DMS79 treated with DMSO at 0.1 percent for 48 hours (cell line): Measurements from ENCODE around the gene TRAF1.
A peak's percentile ranks its signal among the peaks of the same experiment; 100 is the strongest.

Experiments
- DNase-seq: peaks from one replicate; lab custom pipeline; 2025; lab: John Stamatoyannopoulos, UW

The TRAF1 gene

DNA sequence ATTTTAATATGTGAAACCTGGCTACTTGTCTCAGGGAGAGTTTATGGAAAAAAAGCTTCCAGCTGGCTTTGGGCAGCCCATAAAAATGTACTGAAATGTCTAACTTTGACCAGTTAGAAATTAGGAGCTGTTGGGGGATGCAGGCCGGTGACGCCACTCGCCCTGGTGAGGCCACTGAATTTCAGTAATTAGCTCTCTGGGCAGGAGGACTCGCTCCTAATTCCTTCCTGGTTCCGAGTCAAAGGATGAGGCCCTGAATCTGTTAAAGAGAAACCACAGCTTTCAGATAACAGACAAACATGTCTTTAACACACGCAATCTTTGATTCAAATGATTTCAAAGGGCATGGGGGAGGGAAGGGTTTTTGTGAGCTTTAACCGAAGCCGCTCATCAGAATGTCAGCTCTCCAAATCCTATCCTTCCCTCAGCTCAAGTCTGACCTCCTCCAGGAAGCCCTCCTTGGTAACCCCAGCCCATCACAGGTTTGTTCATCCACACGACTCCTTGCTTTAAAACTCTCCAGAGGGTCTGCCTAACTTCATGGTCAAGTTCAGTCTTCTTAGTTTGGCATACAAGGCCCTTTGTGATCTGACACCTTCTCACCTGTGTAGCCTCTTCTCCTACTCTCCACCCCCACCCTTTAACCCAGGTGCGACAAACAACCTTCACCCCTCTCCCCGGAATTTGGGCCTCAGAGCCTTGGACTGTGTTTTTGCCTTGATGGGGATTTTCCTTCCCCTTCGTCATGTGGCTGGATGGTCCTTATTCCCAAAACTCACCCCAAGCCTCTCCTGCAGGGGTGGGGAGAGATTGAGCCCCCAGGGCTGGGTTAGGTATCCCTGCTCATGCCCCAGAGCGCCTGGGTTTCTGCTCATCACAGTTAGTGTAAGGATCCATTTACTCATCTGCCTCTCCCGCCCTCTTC lies 36.0 kb downstream of the TRAF1 start:
- DNase-seq = no peak

DNA sequence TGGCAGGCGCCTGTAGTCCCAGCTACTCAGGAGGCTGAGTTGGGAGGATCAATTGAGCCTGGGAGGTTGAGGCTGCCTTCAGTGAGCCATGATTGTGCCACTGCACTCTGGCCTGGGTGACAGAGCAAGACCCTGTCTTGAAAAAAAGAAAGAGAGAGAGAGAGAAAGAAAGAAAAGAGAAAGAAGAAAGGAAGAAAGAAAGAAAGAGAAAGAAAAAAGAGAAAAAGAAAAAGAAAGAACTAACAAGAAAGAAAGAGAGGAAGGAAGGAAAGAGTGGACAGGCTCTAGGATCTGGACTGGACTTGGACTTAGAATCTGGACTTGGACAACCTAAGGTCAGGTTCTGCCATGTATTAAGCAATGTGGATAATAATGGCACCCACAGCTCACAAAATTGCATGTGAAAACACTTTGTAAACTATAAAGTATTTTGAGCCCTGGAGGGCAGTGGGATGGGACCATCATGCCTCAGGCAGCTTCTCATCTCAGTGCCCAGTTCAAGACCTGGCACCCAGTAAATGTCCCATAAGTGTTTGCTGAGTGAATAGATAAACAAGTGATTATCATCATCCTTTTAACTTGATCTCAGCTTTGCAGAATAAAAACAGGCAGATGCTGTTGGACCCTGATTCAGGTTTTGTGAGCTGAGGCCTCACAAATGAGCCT lies 36.9 kb downstream of the TRAF1 start:
- no peak for DNase-seq

DNA sequence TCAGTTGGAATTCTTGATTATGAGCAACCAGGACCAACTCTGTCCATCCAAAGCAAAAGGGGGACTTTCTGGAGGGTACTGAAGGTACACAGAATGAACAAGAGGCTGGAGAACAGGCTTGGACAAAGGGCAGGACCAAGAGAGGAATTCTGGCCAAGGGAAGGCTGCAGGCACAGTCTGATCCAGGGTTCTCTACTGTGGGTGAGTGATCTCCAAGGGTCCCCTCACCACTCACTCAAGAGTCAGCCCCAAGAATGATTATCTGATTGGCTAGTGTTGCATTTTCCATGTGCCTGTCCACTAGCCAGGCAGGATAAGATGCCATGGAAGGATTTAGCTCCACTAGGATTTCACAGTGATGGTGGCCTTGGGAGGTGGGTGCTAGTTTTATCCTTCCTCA lies 38.0 kb downstream of the TRAF1 start:
- no peak for DNase-seq

DNA sequence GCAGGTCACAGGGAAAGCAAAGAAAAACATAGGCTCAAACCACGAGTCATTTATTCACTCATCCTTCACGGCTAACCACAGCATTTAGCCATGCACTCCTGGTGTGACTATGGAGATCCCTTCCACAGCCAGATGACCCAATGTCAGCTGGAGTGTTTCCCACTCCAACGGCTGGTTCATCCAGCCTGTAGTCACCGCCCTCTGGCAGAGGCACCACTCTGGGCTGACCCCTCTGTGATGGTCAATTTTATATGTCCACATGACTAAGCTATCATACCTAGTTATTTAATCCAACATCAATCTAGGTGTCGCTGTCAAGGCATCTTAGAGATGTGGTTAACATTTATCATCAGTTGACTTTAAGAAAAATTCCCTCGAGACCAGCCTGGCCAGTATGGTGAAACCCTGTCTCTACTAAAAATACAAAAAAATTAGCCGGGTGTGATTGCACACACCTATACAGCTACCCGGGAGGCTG lies 40.1 kb downstream of the TRAF1 start:
- DNase-seq = no peak

DNA sequence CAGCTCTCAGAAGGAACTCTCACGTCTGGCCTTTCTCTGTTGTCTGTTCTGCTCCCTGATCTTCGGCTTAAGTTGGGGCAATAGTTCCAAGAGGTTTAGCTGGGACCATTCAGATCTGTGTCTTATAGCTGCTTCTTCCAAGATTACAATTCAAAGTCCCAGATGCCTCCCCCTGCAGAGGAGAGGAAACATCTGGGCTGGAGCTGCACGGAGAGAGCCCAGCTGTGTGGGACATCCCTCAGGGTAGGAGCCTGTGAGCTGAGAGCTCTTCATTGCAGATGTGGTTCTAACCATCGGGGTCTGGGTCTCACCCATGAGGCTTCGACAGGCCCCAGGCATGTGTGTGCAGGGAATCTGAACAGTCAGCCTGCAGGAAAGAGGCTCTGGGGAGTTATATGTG lies 40.6 kb downstream of the TRAF1 start:
- no peak for DNase-seq

DNA sequence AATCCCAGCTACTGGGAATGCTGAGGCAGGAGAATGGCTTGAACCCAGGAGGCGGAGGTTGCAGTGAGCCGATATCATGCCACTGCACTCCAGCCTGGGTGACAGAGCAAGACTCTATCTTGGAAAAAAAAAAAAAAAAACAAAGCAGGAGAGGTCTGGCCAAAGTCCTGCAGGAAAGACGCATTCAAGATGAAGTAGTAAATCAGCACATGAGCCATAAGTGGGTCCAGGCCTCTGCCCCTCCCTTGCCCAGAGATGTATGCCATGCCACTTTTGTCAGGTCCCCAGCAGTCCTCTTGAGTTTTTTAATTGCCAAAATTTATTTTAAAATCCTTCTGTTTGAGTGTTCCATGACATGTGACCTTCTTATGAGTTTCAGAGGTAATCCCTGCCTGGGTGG lies 41.1 kb downstream of the TRAF1 start:
- DNase-seq = no peak

DNA sequence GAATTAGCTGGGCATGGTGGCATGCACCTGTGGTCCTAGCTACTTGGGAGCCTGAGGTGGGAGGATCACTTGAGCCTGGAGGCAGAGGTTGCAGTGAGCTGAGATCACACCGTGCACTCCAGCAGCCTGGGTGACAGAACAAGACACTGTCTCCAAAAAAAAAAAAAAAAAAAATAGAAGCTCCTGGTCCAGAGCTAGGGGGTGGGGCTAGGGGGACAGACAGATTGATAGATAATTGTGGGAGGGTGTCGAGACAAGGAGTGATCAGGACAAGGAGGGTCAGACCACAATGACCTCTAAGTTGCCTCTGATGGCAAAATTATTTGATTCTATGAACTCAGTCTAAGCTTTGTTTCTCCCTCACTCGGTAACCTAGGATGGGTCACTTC lies 43.0 kb downstream of the TRAF1 start:
- DNase-seq = no peak

DNA sequence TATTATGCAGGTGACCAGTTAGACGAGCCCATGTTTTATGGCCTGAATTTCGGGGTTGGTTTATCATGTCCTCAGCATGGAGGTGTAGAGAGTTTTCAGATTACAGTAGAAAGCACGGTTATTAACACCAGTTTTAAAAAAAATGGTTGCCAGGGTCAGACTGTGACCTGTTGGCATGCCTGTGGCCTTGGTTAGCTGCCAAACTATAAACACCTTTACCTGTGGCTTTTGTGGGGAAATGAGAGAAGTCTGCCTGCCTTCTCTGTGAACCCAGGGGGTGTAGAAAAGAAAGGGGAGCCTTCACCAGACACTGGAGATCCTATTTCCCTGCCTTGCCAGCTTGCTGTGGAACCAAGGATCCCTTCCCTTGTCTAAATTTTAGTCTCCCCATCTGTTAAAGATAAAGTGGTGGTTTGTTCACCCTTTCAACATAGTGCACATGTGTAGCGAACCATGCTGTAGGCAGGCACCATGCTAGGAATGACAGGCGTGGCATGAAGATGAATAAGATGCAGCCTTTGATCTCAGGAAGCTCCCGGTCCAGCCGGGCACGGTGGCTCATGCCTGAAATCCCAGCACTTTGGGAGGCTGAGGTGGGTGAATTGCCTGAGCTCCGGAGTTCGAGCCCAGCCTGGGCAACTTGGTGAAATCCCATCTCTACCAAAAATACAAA lies 43.5 kb downstream of the TRAF1 start:
- peak; percentile 74 for DNase-seq

DNA sequence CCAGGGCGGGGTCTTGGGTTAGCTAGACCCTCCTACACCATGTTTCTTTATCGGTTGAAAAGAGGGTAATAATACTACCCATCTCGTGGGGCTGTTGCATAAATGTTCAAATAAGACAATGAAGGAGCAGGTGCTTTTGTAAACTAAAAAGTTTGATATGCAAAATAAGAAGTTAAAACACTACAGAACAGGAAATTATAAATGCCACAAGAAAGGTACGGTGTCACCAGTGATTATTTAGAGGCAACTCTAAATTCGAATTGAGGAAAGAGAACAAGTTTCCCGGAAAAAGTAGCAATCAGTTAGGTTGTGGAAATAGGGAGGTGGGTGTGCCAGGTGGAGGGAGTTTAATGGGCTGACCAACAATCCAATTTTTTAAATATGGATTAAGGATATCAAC lies 47.1 kb downstream of the TRAF1 start:
- no peak for DNase-seq

DNA sequence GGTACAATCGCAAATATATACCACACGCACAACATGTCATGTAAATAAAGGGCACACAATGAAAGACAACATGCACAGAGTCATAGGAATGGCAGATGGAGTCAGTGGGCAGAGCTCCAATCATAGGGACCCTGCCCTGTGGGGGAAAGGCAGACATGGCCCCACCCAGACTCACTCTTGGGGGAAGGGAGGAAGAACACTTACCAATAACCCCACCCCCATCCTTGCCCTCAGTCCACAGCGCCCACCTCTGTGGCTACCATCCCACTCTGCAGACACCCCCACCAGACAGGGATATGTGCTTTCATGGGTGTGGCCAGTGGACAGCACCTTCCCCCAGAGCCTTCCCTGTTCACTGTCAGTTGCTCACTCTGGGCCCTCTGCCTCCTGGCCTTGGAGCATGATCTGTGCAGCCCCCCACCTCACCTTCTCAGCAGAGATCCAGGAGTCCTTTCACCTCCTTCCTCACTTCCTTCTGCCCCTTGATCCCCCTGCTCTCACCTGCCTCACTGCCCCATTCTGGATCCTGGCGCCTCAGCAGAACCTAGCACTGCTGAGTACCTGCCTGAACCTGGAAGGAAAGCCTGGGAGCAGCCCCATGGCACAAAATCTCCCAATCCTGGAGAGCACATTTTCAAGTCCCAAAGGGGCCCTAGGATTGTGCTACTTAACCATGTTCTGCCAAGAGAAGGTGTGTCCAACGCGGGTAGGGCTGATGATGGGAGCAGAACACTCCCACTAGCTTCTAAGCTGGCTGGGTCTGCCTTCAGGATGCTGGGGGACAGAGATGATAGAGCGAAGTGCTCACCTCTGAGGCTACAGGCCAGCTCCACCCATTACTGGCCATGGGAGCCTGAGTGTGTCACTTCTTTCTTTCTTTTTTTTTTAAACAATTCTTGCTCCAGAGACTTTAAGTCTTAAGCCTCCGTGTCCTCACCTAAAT lies 48.1 kb downstream of the TRAF1 start:
- DNase-seq = no peak

DNA sequence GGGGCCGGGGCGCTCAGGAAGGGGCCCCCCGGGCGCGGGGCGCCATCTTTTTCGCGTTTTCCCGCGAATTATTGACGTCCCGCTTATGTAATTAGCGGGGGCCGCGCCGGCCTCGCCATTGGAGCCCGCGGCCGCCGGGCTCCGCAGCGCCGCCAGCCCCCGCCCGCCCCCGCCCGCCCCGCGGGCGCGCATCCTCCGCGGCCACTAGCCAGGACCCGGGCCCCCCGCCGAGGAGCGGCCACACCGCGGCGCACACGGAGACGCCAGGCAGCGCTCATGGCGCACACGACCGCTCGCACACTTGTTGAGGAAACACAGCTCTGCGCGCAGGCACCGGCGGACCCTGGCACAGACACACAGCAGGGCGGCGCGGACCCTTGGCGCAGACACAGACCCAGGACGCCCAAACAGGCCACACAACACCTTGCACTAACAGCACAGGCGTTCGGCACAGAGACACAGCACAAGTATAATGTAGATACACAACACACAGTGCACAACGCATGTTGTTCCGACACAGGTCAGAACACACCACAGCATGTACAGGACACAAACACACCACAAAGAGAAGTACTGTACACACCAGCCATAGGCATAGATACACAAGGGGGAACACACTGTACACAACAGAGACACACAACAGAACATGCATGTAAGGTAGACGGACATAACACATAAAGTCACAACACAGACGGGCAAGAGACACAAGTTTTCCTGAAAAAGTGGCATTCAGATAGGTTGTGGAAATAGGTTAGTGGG lies 49.1 kb downstream of the TRAF1 start:
- peak; percentile 69 for DNase-seq

DNA sequence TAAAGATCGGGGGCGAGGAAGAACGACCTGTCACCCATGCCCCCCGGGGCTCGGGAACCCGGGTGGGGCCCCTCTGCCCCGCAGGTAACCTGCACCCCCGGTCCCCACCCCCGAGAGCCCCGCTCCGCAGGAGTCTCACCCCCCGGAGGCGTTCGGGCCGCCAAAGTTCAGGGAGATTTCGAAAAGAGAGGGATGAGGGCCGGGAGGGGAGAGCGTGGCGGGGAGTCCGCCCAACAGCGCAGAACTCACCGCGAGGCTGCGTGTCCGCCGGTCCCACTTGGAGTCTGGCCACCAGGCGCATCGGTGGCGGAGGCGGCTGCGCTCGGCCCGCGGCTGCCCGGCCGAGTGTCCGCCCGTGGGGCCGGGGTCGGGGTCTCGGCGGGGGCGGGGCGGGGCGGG lies 49.8 kb downstream of the TRAF1 start, which contains the start of gene PHF19:
Gene PHF19 (minus strand): TSS at position 347 of the 399 bp plus-strand sequence. CDS start 2,447 bp downstream, outside the sequence.
- DNase-seq = no peak

DNA sequence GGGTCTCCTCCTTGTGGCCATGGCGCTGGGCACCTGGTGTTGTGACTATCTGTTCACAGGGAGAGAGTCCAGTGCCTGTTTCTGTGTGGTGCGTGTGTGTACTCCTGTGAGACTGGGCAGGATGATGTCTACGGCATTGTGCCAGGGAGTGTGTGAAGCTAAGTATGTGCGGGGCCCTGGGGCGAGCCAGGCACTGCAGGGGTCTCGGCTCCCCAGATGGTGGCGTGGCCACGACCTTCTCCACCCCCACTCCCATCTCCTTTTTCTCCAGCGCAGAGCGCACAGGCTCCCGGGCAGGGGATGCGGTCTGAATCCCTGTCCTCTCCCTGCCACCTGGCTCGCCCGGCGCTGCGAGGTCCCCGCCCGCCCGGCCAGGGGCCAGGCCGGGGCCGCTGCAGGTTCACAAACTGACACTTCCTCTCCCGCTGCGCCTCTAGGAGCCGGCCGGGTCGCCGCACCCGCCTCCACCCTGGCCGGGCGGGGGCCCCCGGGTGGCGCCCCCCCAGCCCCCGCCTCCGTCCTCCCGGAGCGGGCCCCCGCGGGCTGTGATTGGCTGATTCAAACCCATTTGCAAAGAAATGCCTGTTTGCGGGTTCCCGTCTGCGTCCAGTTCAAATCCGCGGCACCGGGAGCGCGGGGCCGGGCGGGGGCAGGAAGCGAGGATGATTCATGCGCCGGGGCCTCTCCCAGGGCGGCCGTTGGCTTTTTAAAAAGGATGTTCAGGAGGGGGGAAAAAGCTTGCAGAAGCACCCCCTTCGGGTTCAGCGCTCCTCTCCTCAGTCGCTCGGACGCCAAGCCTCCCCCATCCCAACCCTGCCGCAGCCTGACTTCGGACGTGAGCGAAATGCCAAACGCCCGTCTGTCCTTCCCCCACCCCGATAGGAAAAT lies 50.4 kb downstream of the TRAF1 start:
- DNase-seq = peak; percentile 81

DNA sequence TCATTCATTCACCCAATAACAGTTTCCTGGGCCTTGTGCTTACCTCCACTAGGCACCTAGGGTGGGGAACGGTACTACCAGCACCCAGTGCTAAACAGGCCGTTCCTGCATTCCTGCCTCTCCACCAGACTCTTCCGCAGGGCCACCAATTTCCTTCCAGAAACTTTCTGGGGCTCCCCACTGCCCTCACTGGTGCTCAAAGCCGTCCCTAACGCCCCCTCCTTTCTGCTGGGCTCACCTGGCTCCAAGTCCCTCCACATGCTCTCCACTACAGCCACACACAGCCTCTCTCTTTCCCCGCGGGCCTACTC lies 51.0 kb downstream of the TRAF1 start:
- no peak for DNase-seq

DNA sequence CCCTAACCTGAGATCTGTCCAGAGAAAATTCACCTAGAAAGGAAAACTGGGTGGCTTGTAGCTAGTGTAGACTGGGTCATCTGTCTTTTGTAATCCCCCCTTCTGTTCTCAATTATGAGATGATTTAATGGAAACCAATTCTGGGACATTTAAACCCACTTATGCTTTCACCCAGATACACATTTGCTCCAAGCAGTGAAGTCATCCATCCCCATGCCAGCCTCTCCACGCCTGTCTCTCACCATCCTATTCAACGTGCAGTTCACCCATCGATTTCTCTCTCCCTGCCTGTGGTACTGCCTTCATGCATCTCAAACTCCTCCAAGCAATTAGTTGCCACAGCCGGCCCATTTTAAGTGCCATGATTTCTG lies 51.4 kb downstream of the TRAF1 start:
- DNase-seq = no peak

DNA sequence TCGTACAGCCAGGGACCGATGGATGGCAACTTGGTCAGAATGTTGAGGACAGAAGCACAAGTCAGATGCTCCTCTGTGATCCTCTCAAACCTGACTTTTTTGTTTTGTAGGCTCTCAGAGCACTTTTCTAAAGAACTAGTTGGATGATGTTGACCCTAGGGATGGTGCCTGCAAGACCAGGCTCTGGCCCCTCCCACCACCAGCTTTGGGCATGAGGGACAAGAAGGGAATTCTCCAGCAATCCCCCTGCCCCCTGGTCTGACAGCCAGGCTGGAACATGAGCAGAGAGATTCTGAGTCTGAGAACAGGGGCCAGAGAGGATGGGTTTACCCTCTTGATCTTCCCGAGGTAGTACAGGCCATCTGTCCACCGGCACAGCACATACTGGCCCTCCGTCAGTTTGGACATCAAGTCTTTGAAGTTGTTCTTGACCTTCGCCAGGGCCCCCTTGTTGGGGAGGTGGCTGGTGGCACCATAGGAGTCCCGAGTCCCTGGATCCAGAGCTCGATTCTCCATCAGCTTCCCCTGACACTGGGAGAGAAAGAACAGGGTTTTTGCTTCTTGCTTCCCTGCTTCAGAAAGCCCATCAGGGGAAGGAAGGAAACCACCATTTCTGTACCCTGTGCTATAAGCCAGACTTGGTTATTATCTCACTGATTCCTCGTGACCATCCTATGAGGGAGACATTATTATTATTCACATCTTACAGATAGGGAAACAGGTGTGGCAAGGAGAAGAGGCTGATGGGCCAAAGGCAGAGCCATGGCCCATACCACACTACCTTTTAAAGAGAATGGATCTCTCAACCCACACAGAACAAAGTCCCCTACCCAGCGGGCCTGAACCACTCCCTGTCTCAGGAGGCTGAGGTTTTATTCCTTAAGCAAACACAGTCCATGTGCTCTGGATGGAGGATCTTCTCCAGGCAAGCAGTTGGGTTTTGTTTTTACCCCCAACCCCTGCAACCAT lies 52.1 kb downstream of the TRAF1 start:
- no peak for DNase-seq

DNA sequence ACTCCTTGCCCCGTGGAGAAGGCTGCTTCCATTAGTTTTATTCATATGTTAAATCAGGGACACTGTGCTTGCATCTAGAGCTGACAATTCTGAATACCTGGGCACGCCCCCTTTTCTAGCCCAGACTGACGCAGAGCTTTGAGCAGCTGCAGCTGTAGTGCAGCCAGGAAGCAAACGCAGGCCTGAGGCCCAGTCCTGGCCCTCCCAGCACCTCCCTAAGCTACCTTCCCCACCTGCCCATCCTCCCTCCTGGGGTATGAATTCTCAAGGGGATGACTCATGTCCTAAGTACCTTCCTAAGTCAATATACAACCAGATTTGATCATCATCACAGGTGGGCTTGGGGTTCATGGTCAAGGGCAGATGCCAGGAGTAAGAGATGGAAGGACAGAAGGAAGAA lies 53.1 kb downstream of the TRAF1 start:
- DNase-seq = no peak

DNA sequence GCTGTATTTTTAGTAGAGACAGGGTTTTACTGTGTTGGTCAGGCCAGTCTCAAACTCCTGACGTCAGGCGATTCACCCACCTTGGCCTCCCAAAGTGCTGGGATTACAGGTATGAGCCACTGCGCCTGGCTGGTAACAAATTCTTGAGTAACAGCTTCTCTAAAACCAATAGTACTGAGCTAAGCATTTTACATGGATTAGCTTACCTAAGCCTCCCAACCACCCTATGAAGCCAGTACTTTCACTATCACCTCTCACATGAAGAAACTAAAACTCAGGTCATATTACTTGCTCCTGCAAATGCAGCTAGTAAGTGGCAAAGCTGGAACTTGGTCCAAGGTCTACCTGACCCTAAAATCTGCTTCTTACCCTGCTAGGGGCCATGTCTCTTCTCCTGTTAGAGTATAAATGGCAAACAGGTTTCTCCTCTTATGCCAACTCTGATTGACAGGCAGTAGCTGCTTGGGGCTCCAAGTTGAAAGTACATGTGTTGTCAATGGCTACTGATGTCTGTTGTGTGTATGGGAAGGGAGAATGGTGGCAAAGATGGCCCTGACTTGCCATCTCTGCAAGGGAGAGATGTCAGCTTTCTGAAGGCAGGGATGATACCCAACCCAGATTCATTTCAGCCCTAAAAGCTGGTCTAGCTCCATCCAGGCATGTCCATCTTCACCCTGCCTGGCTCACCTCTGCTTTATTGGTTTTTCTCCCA lies 53.6 kb downstream of the TRAF1 start:
- DNase-seq = no peak
